ENCODE data around the gene P4HTM. TPM values are rescaled to one million over a fixed set of nuclear protein-coding genes. Genes with fewer than 3 reads are reported as not detected.
A peak's percentile ranks its signal among the peaks of the same experiment; 100 is the strongest.

The P4HTM gene
- total and polyA plus RNA-seq, 2 of the 8 experiments (the other 6 are each of a cell fraction or from before 2014, with no cell fraction given), result 19.1 to 25.4 TPM

DNA sequence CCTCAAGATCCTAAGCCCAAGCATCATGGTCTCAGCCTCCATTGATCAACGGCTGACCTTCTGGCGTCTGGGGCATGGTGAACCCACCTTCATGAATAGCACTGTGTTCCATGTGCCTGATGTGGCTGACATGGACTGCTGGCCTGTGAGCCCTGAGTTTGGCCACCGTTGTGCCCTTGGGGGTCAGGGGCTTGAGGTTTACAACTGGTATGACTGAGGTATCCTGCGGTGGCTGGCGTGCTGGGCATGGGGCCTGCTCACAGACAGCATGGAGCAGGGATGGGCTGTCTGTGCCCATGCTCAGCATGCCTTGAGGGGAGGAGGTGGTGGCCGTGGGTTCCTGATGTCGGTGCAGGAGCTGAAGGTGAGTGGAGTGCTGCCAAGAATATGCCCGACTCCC, 25.0 kb downstream of the P4HTM start:
- Histone ChIP-seq H4K20me1 (replicated peaks in 1 of 2; ENCODE audit: control insufficient read depth in 1 of 2, insufficient read depth in 2 of 2, low read length in 2 of 2) (peaks cover 36 to 42% of the 10 kb centered on the region in 2 experiments), H3K23ac (ENCODE audit: insufficient read length) (no peak overlapping the region), H3K9ac (replicated peaks in 1 of 4; ENCODE audit: extremely low read depth in 1 of 4, low read depth in 3 of 4, low read length in 3 of 4) (no peak overlapping the region), H2BK20ac (ENCODE audit: low read length) (no peak overlapping the region), H2AK5ac (ENCODE audit: low read depth, low read length) (no peak overlapping the region; the same call in 1 of the 2 replicates), H3K23me2 (ENCODE audit: low read depth, low read length) (peaks cover 15% of the 10 kb centered on the region), H2BK120ac (replicated peaks; ENCODE audit: low read depth, low read length) (no peak overlapping the region), H2BK5ac (ENCODE audit: low read depth, low read length) (peak overlapping the region; percentile 44; the same call in 1 of the 2 replicates), H3K27ac (ENCODE audit: low read depth, low read length) (no peak overlapping the region), H3K36me3 (ENCODE audit: control insufficient read depth in 2 of 4, insufficient read depth in 4 of 4, low read length in 3 of 4) (peaks cover 15 to 50% (median 31%) of the 10 kb centered on the region in 4 experiments), H3K4me2 (ENCODE audit: insufficient read depth in 1 of 2, low read depth in 2 of 2, low read length in 2 of 2) (no peak overlapping the region), H4K5ac (ENCODE audit: insufficient read length, low read depth, low read length) (no peak overlapping the region), H3K14ac (ENCODE audit: insufficient read length) (no peak overlapping the region), H4K8ac (ENCODE audit: extremely low read depth, insufficient read depth, low read length) (no peak overlapping the region), H3K9me3 (ENCODE audit: insufficient read depth in 2 of 2, low read depth in 1 of 2, low read length in 1 of 2) (no peaks in the 10 kb centered on the region), H2AFZ (ENCODE audit: low read length) (no peak overlapping the region), H3K4me1 (replicated peaks in 1 of 4; ENCODE audit: control insufficient read depth in 3 of 4, insufficient read depth in 4 of 4, low read length in 3 of 4) (peaks cover 0 to 10% (median 5%) of the 10 kb centered on the region in 4 experiments; a peak in 6 of 7 replicates), H2BK12ac (ENCODE audit: low read depth, low read length) (no peak overlapping the region), H3K79me2 (ENCODE audit: control insufficient read depth in 1 of 2, insufficient read depth in 2 of 2, low read length in 2 of 2) (peaks cover 0 to 38% of the 10 kb centered on the region in 2 experiments; a peak in 2 of 4 replicates), H3K4ac (replicated peaks; ENCODE audit: insufficient read length, low read depth, low read length) (no peak overlapping the region), H3K4me3 (ENCODE audit: extremely low read depth in 1 of 4, insufficient read depth in 2 of 4, low read depth in 3 of 4, low read length in 4 of 4) (no peak overlapping the region), H4K91ac (replicated peaks; ENCODE audit: insufficient read length, low read length) (no peak overlapping the region), H2BK15ac (ENCODE audit: low read length) (no peak overlapping the region), H3K56ac (replicated peaks; ENCODE audit: insufficient read length, low read depth, low read length) (no peak overlapping the region), H3K27me3 (replicated peaks in 1 of 4; ENCODE audit: control insufficient read depth in 3 of 4, extremely low read depth in 1 of 4, insufficient read depth in 3 of 4, low read length in 3 of 4) (no peaks in the 10 kb centered on the region), H3K79me1 (ENCODE audit: low read depth, low read length) (peaks cover 14% of the 10 kb centered on the region), H3K18ac (ENCODE audit: extremely low read depth, low read length) (no peak overlapping the region)
- DNase-seq (ENCODE audit: low read depth in 1 of 2, low spot score in 2 of 2) (no peak), FAIRE-seq (no peak)
- ChIA-PET CTCF (ENCODE audit: partially characterized antibody) (interaction anchor here (0.9 to 24.3 kb wide), 8 partner anchors 9 to 351 kb away, joined by 3 to 467 read pairs (median 4); partner anchors contain the start of genes NDUFAF3, P4HTM and WDR6), POLR2A (ENCODE audit: partially characterized antibody) (interaction anchor here (1.0 to 38.8 kb wide), 9 partner anchors 2 to 351 kb away, joined by 3 to 1518 read pairs (median 7); partner anchors contain the start of genes DALRD3, IMPDH2, NDUFAF3 and P4HTM)
- WGBS, 2 experiments (ENCODE audit: extremely low coverage in 1 of 2, insufficient coverage in 1 of 2, insufficient read length in 1 of 2, insufficient replicate concordance in 2 of 2, low coverage in 1 of 2, low lambda C conversion rate in 2 of 2, missing lambda C conversion rate in 1 of 2), result 95% methylated on average over 8 of the region's 8 CpGs; no CpG with 5 or more reads in 1 of the 2 experiments
- TF ChIP-seq POLR2AphosphoS5 (IDR thresholded peaks at IDR 0.05; ENCODE audit: low read depth, low read length) (no peak; the same call in 1 of the 2 replicates), JUN (IDR thresholded peaks at IDR 0.05; ENCODE audit: low read depth, low read length) (no peak), EZH2 (IDR thresholded peaks at IDR 0.05; ENCODE audit: low read depth, low read length, severe bottlenecking) (no peak), BCL11A (IDR thresholded peaks at IDR 0.05; ENCODE audit: low read depth in 2 of 2, low read length in 2 of 2) (no peak), HDAC6 (IDR thresholded peaks at IDR 0.05; ENCODE audit: low read depth, low read length) (no peak), CHD1 (IDR thresholded peaks at IDR 0.05; ENCODE audit: low read depth, low read length) (no peak), TEAD4 (IDR thresholded peaks at IDR 0.05; ENCODE audit: low read depth, low read length) (no peak), NANOG (IDR thresholded peaks at IDR 0.05; ENCODE audit: insufficient read depth, low read depth, low read length, poor library complexity, severe bottlenecking) (no peak), BACH1 (IDR thresholded peaks at IDR 0.05; ENCODE audit: low read length) (no peak), KDM4A (IDR thresholded peaks at IDR 0.05; ENCODE audit: low read depth, low read length, severe bottlenecking) (no peak), PHF8 (conservative IDR thresholded peaks at IDR 0.05; ENCODE audit: low read depth, low read length) (no peak), JUND (IDR thresholded peaks at IDR 0.05; ENCODE audit: low read length) (no peak), SIN3A (conservative IDR thresholded peaks at IDR 0.05 in 1 of 2, IDR thresholded peaks at IDR 0.05 in 1 of 2; ENCODE audit: low read depth in 1 of 2, low read length in 2 of 2) (no peak), FOSL1 (IDR thresholded peaks at IDR 0.05; ENCODE audit: insufficient read depth, low read depth, low read length) (no peak)

Measured in H1 (cell line).